Activated T-cell treated with anti-CD3 and anti-CD28 coated beads, Interleukin-2, amount 50 U/mL, for 48 hours (primary cell): Measurements from ENCODE around the gene ACTMAP.

Experiments used
- DNase-seq, 2 experiments: peaks; one replicate each; pipeline ENCODE4 v3.0.0-alpha.2; 2020

The ACTMAP gene

DNA sequence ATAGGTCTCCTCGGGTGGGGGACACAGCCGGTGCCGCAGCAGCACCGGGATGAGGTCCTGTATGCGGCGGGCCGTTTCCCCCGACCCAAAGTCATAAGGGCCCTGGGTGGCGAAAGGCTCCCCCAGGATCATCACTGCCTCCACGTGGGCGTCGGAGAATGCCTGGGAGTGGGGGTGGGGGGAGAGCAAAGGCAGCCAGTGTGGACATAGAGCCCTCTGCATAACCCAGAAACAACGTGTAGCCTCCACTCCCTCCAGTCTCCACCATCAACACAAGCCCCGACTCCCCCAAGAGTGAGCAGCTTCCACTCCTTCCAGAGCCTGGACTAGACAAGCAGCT lies 58.1 kb downstream of the ACTMAP start:
- no peak for DNase-seq

DNA sequence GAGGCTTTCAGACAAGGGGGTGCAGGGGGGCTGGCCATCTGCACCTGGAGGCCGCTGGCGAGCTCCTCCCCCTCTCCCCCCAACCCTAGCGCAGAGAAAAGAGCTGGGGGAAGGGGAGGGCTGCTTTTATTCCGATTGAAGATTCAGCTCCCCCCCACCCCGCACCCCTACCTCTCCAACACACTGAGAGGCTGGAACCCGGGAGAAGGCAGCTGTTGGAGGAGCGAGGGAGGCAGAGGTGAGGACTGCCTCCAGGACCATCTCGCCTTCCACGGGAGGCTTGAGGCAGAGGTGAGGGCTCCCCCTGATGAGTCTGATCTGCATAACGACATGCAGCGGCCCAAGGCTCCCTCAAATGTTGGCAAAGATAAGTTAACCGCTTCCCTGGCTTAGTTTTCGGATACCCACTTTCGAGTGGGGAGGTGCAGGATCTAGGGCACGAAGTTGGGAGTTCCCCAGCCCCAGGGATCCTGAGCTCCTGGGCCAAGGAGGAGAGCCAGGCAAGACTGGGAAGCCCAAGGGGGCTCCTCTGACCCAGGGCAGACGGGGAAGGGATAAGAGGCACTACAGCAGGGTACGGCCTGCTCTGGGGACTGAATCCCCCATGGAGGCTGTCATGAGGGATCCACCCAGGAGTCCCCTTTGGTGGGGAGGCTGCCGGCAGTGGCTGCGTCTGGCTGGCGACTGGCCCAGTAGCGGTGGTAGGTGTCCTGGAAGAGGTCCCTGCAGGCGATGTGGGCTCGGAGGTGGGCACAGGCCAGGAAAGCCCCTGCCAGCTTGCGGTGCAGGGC lies 58.7 kb downstream of the ACTMAP start:
- DNase-seq = peak; percentile 35 to 41
